Right atrium auricular region (tissue), 2 donors: ENCODE data around the gene HSPA1L. TPM values are rescaled to one million over a fixed set of nuclear protein-coding genes. Genes with fewer than 3 reads are reported as not detected.

Experiments
- DNase-seq: peaks from one replicate; pipeline ENCODE4 v3.0.0-alpha.2; 2019; ENCODE audit warnings: low spot score
- H3K27ac ChIP-seq, 2 donors: fragments of 200-600 bp; sonication (generic); 1 replicate in 1 of 2; 2 replicates in 1 of 2; pipeline ENCODE4 v1.5.1; 2016 to 2019
- H3K27me3 ChIP-seq, 2 donors: fragments of 200-600 bp; sonication (generic); one replicate each; pipeline versions ENCODE4 v1.5.1 to v1.6.0; 2017 to 2019
- H3K36me3 ChIP-seq: fragments of 200-600 bp; sonication (generic); one replicate; pipeline ENCODE4 v1.5.1; 2016
- H3K4me1 ChIP-seq, 2 donors: fragments of 200-600 bp; sonication (generic); one replicate each; pipeline versions ENCODE4 v1.5.1 to v1.6.0; 2017 to 2019
- H3K4me3 ChIP-seq, 2 donors: fragments of 200-600 bp; sonication (generic); 1 replicate in 1 of 2; 2 replicates in 1 of 2; pipeline ENCODE4 v1.5.1; 2017 to 2019; ENCODE audit warnings: mild to moderate bottlenecking in 1 of 2, moderate library complexity in 1 of 2
- H3K9me3 ChIP-seq, 2 donors: fragments of 200-600 bp; sonication (generic); one replicate each; pipeline ENCODE4 v1.5.1; 2019
- total RNA-seq, 2 donors: library from RNA; depleted of rRNA; stranded (reverse); fragments of >200 nt; gene quantifications; one replicate each; pipeline ENCODE4 v1.1.0, GENCODE V29; 2016
- TF ChIP-seq, protein P1 (sequence below), 2 donors: fragments of 200-600 bp; sonication (generic); IDR thresholded peaks; one replicate each; pipeline ENCODE4 v1.5.1; 2019; ENCODE audit warnings: antibody characterized with exemption in 2 of 2

HSPA1L gene
- total RNA-seq, 2 donors from 2014 or later, result 1.1 to 1.6 TPM

DNA sequence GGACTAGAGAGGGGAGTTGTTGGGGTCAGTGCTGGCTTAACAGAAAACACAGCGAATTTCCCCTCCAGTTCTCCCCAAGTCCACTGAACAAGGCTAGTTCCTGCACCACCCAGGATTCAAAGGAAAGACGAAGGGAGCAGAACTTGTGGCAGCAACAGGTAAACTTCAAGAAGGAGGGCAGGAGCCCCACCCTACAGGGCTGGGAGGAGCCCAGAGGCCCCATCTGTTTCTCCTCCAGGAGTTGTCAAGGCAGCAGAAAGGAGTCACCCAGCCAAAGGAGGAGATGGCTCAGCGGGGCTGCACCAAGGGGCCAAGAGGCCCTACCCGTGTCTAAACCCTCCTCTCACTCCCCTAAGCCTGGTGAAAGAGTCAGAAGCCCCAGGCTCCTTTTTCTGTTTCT lies 50.9 kb downstream of the HSPA1L start:
- Histone ChIP-seq H3K36me3 (no peaks in the 10 kb centered on the region), H3K27me3 (no peaks in the 10 kb centered on the region), H3K27ac (no peak overlapping the region), H3K4me1 (peaks cover 0 to 4% of the 10 kb centered on the region in 2 donors), H3K4me3 (no peak overlapping the region), H3K9me3 (no peaks in the 10 kb centered on the region)
- TF ChIP-seq, protein P1, sequence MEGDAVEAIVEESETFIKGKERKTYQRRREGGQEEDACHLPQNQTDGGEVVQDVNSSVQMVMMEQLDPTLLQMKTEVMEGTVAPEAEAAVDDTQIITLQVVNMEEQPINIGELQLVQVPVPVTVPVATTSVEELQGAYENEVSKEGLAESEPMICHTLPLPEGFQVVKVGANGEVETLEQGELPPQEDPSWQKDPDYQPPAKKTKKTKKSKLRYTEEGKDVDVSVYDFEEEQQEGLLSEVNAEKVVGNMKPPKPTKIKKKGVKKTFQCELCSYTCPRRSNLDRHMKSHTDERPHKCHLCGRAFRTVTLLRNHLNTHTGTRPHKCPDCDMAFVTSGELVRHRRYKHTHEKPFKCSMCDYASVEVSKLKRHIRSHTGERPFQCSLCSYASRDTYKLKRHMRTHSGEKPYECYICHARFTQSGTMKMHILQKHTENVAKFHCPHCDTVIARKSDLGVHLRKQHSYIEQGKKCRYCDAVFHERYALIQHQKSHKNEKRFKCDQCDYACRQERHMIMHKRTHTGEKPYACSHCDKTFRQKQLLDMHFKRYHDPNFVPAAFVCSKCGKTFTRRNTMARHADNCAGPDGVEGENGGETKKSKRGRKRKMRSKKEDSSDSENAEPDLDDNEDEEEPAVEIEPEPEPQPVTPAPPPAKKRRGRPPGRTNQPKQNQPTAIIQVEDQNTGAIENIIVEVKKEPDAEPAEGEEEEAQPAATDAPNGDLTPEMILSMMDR (IDR thresholded peaks at IDR 0.05), result no peak
- no peak for DNase-seq

DNA sequence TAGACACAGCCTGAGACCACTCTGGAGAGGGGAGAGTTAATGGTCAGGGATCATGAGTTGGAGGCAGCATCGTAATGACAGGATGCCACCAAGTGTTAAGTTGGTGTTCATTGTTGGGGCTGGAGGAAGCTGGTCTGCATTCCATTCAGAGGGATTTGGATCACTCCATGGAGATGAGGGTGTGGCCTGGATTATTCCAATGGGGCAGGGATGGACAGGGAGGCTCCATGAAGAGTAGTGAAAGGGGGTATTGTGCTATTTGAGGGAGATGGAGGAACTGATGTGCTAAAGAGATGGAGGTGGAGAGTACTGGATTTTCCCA lies 51.5 kb downstream of the HSPA1L start:
- Histone ChIP-seq H3K4me3 (no peak overlapping the region), H3K36me3 (no peaks in the 10 kb centered on the region), H3K9me3 (no peaks in the 10 kb centered on the region), H3K27ac (no peak overlapping the region), H3K4me1 (peaks cover 0 to 4% of the 10 kb centered on the region in 2 donors), H3K27me3 (no peaks in the 10 kb centered on the region)
- TF ChIP-seq, protein P1 (IDR thresholded peaks at IDR 0.05), result no peak
- no peak for DNase-seq

DNA sequence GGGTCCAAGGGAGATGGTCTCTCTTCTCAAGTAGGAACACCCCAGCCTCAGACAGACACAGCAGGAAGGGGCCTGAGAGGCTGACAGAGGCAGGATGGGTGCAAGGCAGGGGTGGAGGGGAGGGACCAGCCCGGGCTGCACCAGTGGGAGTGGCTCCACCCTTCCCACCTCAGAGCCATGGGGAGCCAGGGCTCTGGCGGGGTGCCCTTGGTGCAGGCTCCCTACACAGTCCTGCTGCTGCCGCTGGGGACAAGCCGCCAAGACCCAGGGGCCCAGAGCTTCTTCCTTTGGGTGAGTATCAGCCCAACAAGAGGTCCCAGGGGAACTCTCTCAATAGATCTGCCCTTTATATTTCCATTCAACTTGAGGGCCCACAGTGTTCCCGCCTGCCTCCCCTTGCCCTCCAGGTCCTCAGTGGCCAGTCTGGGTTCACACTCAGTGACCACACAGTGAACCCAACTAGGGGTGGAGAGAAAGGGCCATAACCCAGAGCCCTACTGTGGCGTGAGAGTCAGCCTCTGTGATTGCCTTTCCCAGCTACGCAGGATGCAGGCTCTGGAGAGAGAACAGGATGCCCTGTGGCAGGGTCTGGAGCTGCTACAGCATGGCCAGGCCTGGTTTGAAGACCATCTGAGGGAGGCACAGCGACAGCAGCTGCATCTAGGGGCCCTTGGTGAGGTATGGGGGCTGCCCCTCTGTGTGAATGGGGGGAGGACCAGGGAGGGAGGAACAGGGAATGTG lies 52.0 kb downstream of the HSPA1L start:
- Histone ChIP-seq H3K4me3 (no peak overlapping the region), H3K36me3 (no peaks in the 10 kb centered on the region), H3K9me3 (no peaks in the 10 kb centered on the region), H3K27ac (no peak overlapping the region), H3K4me1 (peaks cover 0 to 4% of the 10 kb centered on the region in 2 donors), H3K27me3 (no peaks in the 10 kb centered on the region)
- TF ChIP-seq, protein P1 (IDR thresholded peaks at IDR 0.05), result no peak
- no peak for DNase-seq

DNA sequence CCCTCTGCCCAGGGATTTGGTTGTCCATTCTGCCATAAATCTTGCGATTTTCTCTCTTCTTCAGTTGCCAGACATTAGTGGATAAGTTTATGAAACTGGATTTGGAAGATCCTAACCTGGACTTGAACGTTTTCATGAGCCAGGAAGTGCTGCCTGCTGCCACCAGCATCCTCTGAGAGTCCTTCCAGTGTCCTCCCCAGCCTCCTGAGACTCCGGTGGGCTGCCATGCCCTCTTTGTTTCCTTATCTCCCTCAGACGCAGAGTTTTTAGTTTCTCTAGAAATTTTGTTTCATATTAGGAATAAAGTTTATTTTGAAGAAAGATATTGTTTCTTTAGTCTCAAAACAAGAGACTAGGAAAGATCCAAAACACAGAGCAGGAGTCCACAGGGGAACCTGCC lies 52.7 kb downstream of the HSPA1L start, which contains the start of gene SAPCD1:
Gene SAPCD1 (plus strand): TSS at position 301 of the 400 bp plus-strand sequence. CDS start 399 bp downstream, outside the sequence.
- Histone ChIP-seq H3K4me1 (peaks cover 0 to 4% of the 10 kb centered on the region in 2 donors), H3K27me3 (no peaks in the 10 kb centered on the region), H3K27ac (no peak within 1 kb of the TSS), H3K4me3 (no peak within 1 kb of the TSS), H3K36me3 (no peaks in the 10 kb centered on the region), H3K9me3 (no peaks in the 10 kb centered on the region)
- TF ChIP-seq, protein P1 (IDR thresholded peaks at IDR 0.05), result no peak
- no peak for DNase-seq

DNA sequence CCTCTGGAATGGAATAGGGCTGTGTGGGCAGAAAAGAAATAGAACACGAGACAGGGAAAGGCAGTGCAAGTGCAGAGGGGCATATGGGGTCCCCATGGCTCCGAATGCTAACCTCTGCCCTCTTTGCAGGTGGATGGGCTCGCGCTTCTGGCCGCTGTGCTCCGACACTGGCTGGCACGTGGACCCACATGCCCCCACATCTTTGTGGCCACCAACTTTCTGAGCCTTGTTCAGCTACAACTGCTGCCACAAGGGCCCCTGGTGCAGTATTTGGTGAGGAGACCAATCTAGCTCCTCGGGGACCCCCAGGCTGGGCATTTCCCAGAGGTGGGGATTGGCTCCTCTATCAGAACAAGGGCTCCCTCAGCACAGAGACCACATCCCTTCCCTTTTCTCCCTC lies 53.7 kb downstream of the HSPA1L start:
- Histone ChIP-seq H3K9me3 (no peaks in the 10 kb centered on the region), H3K4me3 (no peak overlapping the region), H3K27me3 (no peaks in the 10 kb centered on the region), H3K4me1 (peaks cover 0 to 4% of the 10 kb centered on the region in 2 donors), H3K27ac (no peak overlapping the region), H3K36me3 (no peaks in the 10 kb centered on the region)
- DNase-seq, result no peak
- TF ChIP-seq, protein P1 (IDR thresholded peaks at IDR 0.05), result no peak

DNA sequence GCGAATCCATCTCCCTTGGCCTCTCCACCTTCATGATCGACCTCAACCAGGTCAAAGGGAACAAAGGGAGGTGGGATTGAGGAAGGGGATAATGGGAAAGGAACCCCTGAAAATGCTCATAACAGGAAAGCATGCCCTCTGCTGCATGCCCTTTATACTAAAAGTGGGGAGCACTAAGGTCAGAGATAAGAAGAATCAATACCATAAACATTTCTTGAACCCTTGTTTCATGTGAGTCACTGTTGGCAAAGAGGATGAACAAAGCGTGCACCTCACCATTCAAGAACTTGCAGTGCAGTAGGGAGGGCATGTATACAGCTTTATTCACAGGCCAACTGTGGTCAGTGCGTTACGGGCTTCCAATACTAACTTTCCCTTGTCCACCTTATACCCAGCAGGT lies 54.3 kb downstream of the HSPA1L start:
- Histone ChIP-seq H3K27me3 (no peaks in the 10 kb centered on the region), H3K27ac (no peak overlapping the region), H3K9me3 (no peaks in the 10 kb centered on the region), H3K4me3 (no peak overlapping the region), H3K4me1 (peaks cover 0 to under 1% of the 10 kb centered on the region in 2 donors), H3K36me3 (no peaks in the 10 kb centered on the region)
- TF ChIP-seq, protein P1 (IDR thresholded peaks at IDR 0.05), result no peak
- no peak for DNase-seq
